ENCODE measurements around the gene TMEM52. TPM values are rescaled to one million over a fixed set of nuclear protein-coding genes. Genes with fewer than 3 reads are reported as not detected.

The TMEM52 gene
- polyA plus RNA-seq, 2 of the 4 experiments (the other 2 are of a cell fraction), result 0.36 to 0.41 TPM

DNA sequence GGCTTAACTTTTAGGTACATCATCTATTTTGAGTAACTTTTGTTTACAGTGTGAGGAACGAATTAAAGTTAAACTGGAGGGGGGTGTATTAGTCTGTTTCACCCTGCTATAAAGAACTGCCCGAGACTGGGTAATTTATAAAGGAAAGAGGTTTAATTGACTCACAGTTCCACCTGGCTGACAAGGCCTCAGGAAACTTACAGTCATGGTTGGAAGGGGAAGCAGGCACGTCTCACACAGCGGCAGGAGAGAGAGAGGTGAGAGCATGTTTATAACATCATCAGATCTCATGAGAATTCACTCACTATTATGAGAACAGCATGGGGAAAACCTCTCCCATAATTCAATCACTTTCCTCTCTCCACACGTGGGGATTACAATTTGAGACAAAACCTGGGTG is 31.9 kb upstream of the TMEM52 start:
- no peak for ATAC-seq
- no peak for TF ChIP-seq PHF8 (IDR thresholded peaks at IDR 0.05; ENCODE audit: borderline replicate concordance, low read depth)
- TF ChIP-seq, protein P1, sequence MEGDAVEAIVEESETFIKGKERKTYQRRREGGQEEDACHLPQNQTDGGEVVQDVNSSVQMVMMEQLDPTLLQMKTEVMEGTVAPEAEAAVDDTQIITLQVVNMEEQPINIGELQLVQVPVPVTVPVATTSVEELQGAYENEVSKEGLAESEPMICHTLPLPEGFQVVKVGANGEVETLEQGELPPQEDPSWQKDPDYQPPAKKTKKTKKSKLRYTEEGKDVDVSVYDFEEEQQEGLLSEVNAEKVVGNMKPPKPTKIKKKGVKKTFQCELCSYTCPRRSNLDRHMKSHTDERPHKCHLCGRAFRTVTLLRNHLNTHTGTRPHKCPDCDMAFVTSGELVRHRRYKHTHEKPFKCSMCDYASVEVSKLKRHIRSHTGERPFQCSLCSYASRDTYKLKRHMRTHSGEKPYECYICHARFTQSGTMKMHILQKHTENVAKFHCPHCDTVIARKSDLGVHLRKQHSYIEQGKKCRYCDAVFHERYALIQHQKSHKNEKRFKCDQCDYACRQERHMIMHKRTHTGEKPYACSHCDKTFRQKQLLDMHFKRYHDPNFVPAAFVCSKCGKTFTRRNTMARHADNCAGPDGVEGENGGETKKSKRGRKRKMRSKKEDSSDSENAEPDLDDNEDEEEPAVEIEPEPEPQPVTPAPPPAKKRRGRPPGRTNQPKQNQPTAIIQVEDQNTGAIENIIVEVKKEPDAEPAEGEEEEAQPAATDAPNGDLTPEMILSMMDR (IDR thresholded peaks at IDR 0.05), result no peak
- 39% methylated on average over 5 of the region's 5 CpGs for WGBS (ENCODE audit: missing lambda C conversion rate)
- no peaks in the 10 kb centered on the region for H3K9me3 ChIP-seq
- no peak for DNase-seq (ENCODE audit: low read depth in 1 of 2, low spot score in 1 of 2)
- H3K4me3 ChIP-seq, result no peak overlapping the region
- POLR2A ChIA-PET, result no interaction called here
- H3K27ac ChIP-seq, result no peak overlapping the region
- no peak overlapping the region for H3K4me2 ChIP-seq
- FAIRE-seq, result no peak
- CTCF ChIA-PET, result interaction anchor here (12.7 kb wide), 1 partner anchor 92 kb away, joined by 127 read pairs; no protein-coding TSS in a partner anchor
- H3K4me1 ChIP-seq, result no peaks in the 10 kb centered on the region

DNA sequence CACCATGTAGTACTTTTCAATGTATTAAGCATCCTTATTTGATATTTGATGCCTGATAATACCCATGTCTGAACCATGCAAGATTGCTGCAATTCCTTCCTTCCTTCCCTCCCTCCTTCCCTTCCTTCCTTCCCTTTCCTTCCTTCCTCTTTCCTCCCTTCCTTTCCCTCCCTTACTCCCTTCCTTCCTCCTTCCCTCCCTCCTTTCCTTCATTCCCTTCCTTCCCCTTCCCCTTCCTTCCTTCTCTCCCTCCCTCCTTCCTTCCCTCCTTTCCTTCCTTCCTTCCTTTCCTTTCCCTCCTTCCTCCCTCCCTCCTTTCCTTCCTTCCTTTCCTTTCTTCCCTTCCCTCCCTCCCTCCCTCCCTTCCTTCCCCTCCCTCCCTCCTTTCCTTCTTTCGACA is 29.7 kb upstream of the TMEM52 start:
- no peak for TF ChIP-seq EHMT2 (IDR thresholded peaks at IDR 0.05; ENCODE audit: low read depth)
- no peak overlapping the region for H3K27ac ChIP-seq
- ChIA-PET POLR2A (no interaction called here), CTCF (interaction anchor here (11.2 to 12.7 kb wide), 2 partner anchors 9 to 94 kb away, joined by 76 to 127 read pairs; no protein-coding TSS in a partner anchor)
- H3K4me3 ChIP-seq, result no peak overlapping the region
- no peaks in the 10 kb centered on the region for H3K9me3 ChIP-seq
- FAIRE-seq (no peak), ATAC-seq (no peak), DNase-seq (ENCODE audit: low read depth in 1 of 2, low spot score in 1 of 2) (no peak)
- no peak overlapping the region for H3K4me2 ChIP-seq
- WGBS (ENCODE audit: missing lambda C conversion rate), result 0% methylated on average over 1 of the region's 1 CpG
- no peaks in the 10 kb centered on the region for H3K4me1 ChIP-seq

DNA sequence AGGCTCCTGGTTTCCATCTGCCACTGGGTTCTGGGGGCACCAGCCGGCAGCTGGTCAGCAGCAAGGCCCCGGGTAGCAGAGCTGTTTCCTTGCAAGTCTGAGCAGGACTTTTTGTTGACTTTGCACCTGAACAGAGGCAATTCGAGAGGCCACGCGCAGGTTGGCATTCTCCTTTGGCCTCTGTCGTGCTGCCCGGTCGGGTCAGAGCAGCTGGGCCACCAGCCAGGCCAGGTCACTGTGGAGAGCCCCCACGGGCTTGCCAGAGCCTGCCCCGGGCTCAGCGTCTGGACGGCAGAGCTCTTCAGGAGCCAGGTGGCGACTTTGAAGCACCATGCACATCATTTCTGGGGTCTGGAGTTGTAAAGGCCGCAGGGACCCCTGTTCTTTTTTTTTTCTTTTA is 28.4 kb upstream of the TMEM52 start:
- ChIA-PET POLR2A (no interaction called here), CTCF (interaction anchor here (2.8 to 12.7 kb wide), 3 partner anchors 10 to 227 kb away, joined by 8 to 127 read pairs (median 76); no protein-coding TSS in a partner anchor)
- no peaks in the 10 kb centered on the region for H3K9me3 ChIP-seq
- no peak for DNase-seq (ENCODE audit: low read depth in 1 of 2, low spot score in 1 of 2)
- H3K27ac ChIP-seq, result no peak overlapping the region
- no peak for FAIRE-seq
- H3K4me2 ChIP-seq, result no peak overlapping the region
- TF ChIP-seq, protein P1 (IDR thresholded peaks at IDR 0.05), result no peak
- TF ChIP-seq ZSCAN20 (CRISPR knock-in tag; IDR thresholded peaks at IDR 0.05) (no peak), CBX2 (IDR thresholded peaks at IDR 0.05; ENCODE audit: borderline replicate concordance, low read depth) (no peak), SMC3 (IDR thresholded peaks at IDR 0.05) (no peak), MAZ (IDR thresholded peaks at IDR 0.05; ENCODE audit: borderline replicate concordance, low read depth, low read length) (no peak), BHLHE40 (IDR thresholded peaks at IDR 0.05; ENCODE audit: low read depth, low read length) (no peak), FOXS1 (CRISPR knock-in tag; IDR thresholded peaks at IDR 0.05) (no peak), RNF2 (IDR thresholded peaks at IDR 0.05; ENCODE audit: borderline replicate concordance, low read depth) (no peak), ZNF302 (CRISPR knock-in tag; IDR thresholded peaks at IDR 0.05) (no peak), ESRRA (IDR thresholded peaks at IDR 0.05; ENCODE audit: borderline replicate concordance, low read length) (no peak), CBX8 (IDR thresholded peaks at IDR 0.05) (no peak)
- 50% methylated on average over 8 of the region's 14 CpGs for WGBS (ENCODE audit: missing lambda C conversion rate)
- no peak for ATAC-seq
- no peaks in the 10 kb centered on the region for H3K4me1 ChIP-seq
- H3K4me3 ChIP-seq, result no peak overlapping the region

DNA sequence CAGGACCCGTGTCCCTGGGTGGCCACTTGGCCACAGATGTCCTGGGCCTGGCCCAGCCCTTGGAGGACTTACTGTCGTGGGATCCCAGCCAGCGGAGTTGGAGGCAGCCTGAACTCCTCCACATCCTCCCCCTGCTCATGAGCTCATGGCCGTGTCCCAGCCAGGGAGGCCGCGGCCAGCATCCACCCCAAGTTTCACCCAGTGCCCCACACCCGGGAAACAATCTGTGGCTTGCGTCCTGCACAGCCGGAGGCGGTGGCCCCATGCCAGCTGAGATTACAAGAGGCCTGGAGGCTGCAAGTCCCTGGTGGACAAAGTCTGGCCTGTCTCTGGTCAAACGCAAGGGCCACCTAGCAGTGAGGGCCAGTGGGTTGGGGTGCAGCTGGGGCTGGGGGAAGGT is 27.5 kb upstream of the TMEM52 start:
- CTCF ChIA-PET, result interaction anchor here (2.8 to 12.7 kb wide), 3 partner anchors 11 to 228 kb away, joined by 8 to 127 read pairs (median 76); no protein-coding TSS in a partner anchor
- H3K27ac ChIP-seq, result no peak overlapping the region
- 32% methylated on average over 5 of the region's 11 CpGs for WGBS (ENCODE audit: missing lambda C conversion rate)
- H3K9me3 ChIP-seq, result no peaks in the 10 kb centered on the region
- POLR2A ChIA-PET, result no interaction called here
- TF ChIP-seq RCOR1 (IDR thresholded peaks at IDR 0.05; ENCODE audit: low read depth, low read length), result no peak
- DNase-seq (ENCODE audit: low read depth in 1 of 2, low spot score in 1 of 2) (no peak), ATAC-seq (no peak), FAIRE-seq (no peak)
- H3K4me3 ChIP-seq, result no peak overlapping the region
- H3K4me1 ChIP-seq, result no peaks in the 10 kb centered on the region
- no peak overlapping the region for H3K4me2 ChIP-seq
